ENCODE data around the gene CD96. TPM values are rescaled to one million over a fixed set of nuclear protein-coding genes. Genes with fewer than 3 reads are reported as not detected.

The CD96 gene
- total RNA-seq, 4 donors from 2014 or later: under 0.01 to 3.3 (median 0.64) TPM

GRCh38 chr3:111589303-111590142 lies 47.5 kb downstream of the CD96 start:
- 45 to 50% methylated on average over 2 of the region's 2 CpGs for WGBS, 2 donors
- Histone ChIP-seq H3K4me1 (no peaks in the 10 kb centered on the region), H3K9me3 (peaks cover 0 to 5% (median 0%) of the 10 kb centered on the region in 4 donors), H3K27ac (no peak overlapping the region), H3K27me3 (no peaks in the 10 kb centered on the region), H3K36me3 (no peaks in the 10 kb centered on the region), H3K4me3 (no peak overlapping the region)
- TF ChIP-seq, protein P1, sequence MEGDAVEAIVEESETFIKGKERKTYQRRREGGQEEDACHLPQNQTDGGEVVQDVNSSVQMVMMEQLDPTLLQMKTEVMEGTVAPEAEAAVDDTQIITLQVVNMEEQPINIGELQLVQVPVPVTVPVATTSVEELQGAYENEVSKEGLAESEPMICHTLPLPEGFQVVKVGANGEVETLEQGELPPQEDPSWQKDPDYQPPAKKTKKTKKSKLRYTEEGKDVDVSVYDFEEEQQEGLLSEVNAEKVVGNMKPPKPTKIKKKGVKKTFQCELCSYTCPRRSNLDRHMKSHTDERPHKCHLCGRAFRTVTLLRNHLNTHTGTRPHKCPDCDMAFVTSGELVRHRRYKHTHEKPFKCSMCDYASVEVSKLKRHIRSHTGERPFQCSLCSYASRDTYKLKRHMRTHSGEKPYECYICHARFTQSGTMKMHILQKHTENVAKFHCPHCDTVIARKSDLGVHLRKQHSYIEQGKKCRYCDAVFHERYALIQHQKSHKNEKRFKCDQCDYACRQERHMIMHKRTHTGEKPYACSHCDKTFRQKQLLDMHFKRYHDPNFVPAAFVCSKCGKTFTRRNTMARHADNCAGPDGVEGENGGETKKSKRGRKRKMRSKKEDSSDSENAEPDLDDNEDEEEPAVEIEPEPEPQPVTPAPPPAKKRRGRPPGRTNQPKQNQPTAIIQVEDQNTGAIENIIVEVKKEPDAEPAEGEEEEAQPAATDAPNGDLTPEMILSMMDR (IDR thresholded peaks at IDR 0.05): no peak
- TF ChIP-seq POLR2A (IDR thresholded peaks at IDR 0.05) (no peak), EP300 (IDR thresholded peaks at IDR 0.05) (no peak)
- no peak for DNase-seq (ENCODE audit: low spot score in 2 of 2)

GRCh38 chr3:111590143-111590491 lies 48.1 kb downstream of the CD96 start:
- H3K36me3 ChIP-seq: no peaks in the 10 kb centered on the region
- 82 to 86% methylated on average over 1 of the region's 1 CpG for WGBS, 2 donors
- no peaks in the 10 kb centered on the region for H3K4me1 ChIP-seq
- H3K9me3 ChIP-seq: peaks cover 0 to 5% (median 0%) of the 10 kb centered on the region in 4 donors
- H3K4me3 ChIP-seq: no peak overlapping the region
- no peak for DNase-seq (ENCODE audit: low spot score in 2 of 2)
- H3K27ac ChIP-seq: no peak overlapping the region
- H3K27me3 ChIP-seq: no peaks in the 10 kb centered on the region
- TF ChIP-seq, protein P1 (IDR thresholded peaks at IDR 0.05): no peak
- TF ChIP-seq POLR2A (IDR thresholded peaks at IDR 0.05): no peak
- TF ChIP-seq EP300 (IDR thresholded peaks at IDR 0.05): no peak

DNA sequence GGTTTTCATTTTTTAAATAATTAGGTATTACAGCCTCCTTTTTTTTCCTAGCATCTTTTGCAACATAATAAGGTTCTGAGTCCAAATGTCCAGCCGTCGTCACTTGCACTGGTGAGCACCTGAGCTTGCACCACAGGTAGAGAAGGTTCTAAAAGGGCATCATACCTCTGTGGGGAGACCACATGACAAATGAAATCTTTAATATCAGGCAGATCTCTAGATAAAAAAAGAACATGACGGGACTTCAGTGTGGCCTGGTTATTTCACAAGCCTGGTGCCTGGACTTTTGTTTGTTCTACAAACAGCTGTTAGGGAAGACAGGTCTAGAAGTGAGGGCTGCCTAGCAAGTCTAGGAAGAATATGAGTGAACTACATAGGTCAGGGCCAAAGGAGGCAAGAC lies 49.6 kb downstream of the CD96 start:
- Histone ChIP-seq H3K27ac (no peak overlapping the region), H3K4me3 (no peak overlapping the region), H3K36me3 (no peaks in the 10 kb centered on the region), H3K27me3 (no peaks in the 10 kb centered on the region), H3K4me1 (no peaks in the 10 kb centered on the region), H3K9me3 (peaks cover 0 to 5% (median 0%) of the 10 kb centered on the region in 4 donors)
- WGBS, 2 donors: 97 to 98% methylated on average over 3 of the region's 3 CpGs
- TF ChIP-seq EP300 (IDR thresholded peaks at IDR 0.05) (no peak), POLR2A (IDR thresholded peaks at IDR 0.05) (no peak)
- TF ChIP-seq, protein P1 (IDR thresholded peaks at IDR 0.05): no peak
- no peak for DNase-seq (ENCODE audit: low spot score in 2 of 2)

DNA sequence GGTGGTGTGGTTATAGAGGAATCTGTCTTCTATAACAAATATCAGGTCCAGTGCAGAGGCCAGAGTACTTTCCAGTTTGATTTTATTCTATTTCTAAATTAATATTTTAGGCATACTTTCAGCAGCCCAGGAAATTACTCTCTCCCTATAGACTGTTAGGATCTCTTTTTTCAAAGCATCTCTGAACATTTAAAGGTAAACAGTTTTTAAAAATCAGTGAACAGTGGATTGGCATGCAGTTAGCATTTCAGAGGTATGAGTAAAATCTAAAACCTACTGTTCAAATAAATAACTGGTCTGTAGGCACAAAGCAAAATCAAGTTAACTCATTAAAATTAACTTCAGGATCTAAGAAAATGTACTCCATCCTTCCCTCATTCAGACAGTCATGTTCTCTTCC lies 50.1 kb downstream of the CD96 start:
- H3K36me3 ChIP-seq: no peaks in the 10 kb centered on the region
- TF ChIP-seq, protein P1 (IDR thresholded peaks at IDR 0.05): no peak
- TF ChIP-seq EP300 (IDR thresholded peaks at IDR 0.05): no peak
- no peak for TF ChIP-seq POLR2A (IDR thresholded peaks at IDR 0.05)

GRCh38 chr3:111592936-111593335 lies 50.9 kb downstream of the CD96 start:
- DNase-seq (ENCODE audit: low spot score in 2 of 2): no peak
- Histone ChIP-seq H3K9me3 (no peaks in the 10 kb centered on the region), H3K36me3 (no peaks in the 10 kb centered on the region), H3K27ac (no peak overlapping the region), H3K4me3 (no peak overlapping the region), H3K4me1 (no peaks in the 10 kb centered on the region), H3K27me3 (no peaks in the 10 kb centered on the region)
- WGBS, 2 donors: 59 to 65% methylated on average over 5 of the region's 5 CpGs
- TF ChIP-seq EP300 (IDR thresholded peaks at IDR 0.05) (no peak), POLR2A (IDR thresholded peaks at IDR 0.05) (no peak)
- TF ChIP-seq, protein P1 (IDR thresholded peaks at IDR 0.05): no peak

More for the DNA sequence above, 50.1 kb downstream of the CD96 start:
- Histone ChIP-seq H3K27ac (no peak overlapping the region), H3K4me3 (no peak overlapping the region), H3K9me3 (peaks cover 0 to 3% (median 0%) of the 10 kb centered on the region in 4 donors), H3K27me3 (no peaks in the 10 kb centered on the region), H3K4me1 (no peaks in the 10 kb centered on the region)
- no peak for DNase-seq (ENCODE audit: low spot score in 2 of 2)

All from tibial nerve (tissue), 4 donors.